Activated CD8-positive, alpha-beta memory T cell treated with anti-CD3 and anti-CD28 coated beads for 24 hours (primary cell): ENCODE measurements around the gene TMTC1.

Source experiments
- DNase-seq: peaks from one replicate; pipeline ENCODE4 v3.0.0-alpha.2; 2020

Gene TMTC1

GRCh38 chr12:29707846-29708245 lies 75.9 kb downstream of the TMTC1 start:
- DNase-seq: no peak

GRCh38 chr12:29706311-29706710 lies 77.4 kb downstream of the TMTC1 start:
- DNase-seq: no peak

- no peak for DNase-seq
Measured at GRCh38 chr12:29703528-29703927, 80.2 kb downstream of the TMTC1 start.

GRCh38 chr12:29702972-29703371 lies 80.8 kb downstream of the TMTC1 start:
- no peak for DNase-seq

GRCh38 chr12:29702222-29702621 lies 81.5 kb downstream of the TMTC1 start:
- DNase-seq: no peak

- DNase-seq: no peak
Measured at GRCh38 chr12:29700761-29701481, 82.8 kb downstream of the TMTC1 start.

- no peak for DNase-seq
Measured at GRCh38 chr12:29698756-29699155, 85.0 kb downstream of the TMTC1 start.

- DNase-seq: no peak
Measured at GRCh38 chr12:29695800-29696199, 87.9 kb downstream of the TMTC1 start.

GRCh38 chr12:29695026-29695425 lies 88.7 kb downstream of the TMTC1 start:
- DNase-seq: no peak

GRCh38 chr12:29694002-29694401 lies 89.7 kb downstream of the TMTC1 start:
- DNase-seq: no peak

- no peak for DNase-seq
Measured at GRCh38 chr12:29692237-29692636, 91.5 kb downstream of the TMTC1 start.

GRCh38 chr12:29691161-29691854 lies 92.4 kb downstream of the TMTC1 start:
- no peak for DNase-seq

GRCh38 chr12:29690728-29691127 lies 93.0 kb downstream of the TMTC1 start:
- DNase-seq: no peak

GRCh38 chr12:29688914-29689313 lies 94.8 kb downstream of the TMTC1 start:
- no peak for DNase-seq

- DNase-seq: no peak
Measured at GRCh38 chr12:29682088-29682487, 101.7 kb downstream of the TMTC1 start.

- no peak for DNase-seq
Measured at GRCh38 chr12:29681370-29681769, 102.4 kb downstream of the TMTC1 start.

- no peak for DNase-seq
Measured at GRCh38 chr12:29676676-29677075, 107.1 kb downstream of the TMTC1 start.

- DNase-seq: no peak
Measured at GRCh38 chr12:29674463-29674862, 109.3 kb downstream of the TMTC1 start.

- DNase-seq: no peak
Measured at GRCh38 chr12:29673346-29673745, 110.4 kb downstream of the TMTC1 start.

- no peak for DNase-seq
Measured at GRCh38 chr12:29672580-29672979, 111.2 kb downstream of the TMTC1 start.

GRCh38 chr12:29671742-29672141 lies 112.0 kb downstream of the TMTC1 start:
- DNase-seq: no peak

GRCh38 chr12:29667011-29667410 lies 116.7 kb downstream of the TMTC1 start:
- no peak for DNase-seq

- DNase-seq: no peak
Measured at GRCh38 chr12:29665107-29665506, 118.6 kb downstream of the TMTC1 start.

- DNase-seq: no peak
Measured at GRCh38 chr12:29662734-29663323, 120.9 kb downstream of the TMTC1 start.
